Measurements from ENCODE around the gene DPY30. TPM values are rescaled to one million over a fixed set of nuclear protein-coding genes. Genes with fewer than 3 reads are reported as not detected.
A peak's percentile ranks its signal among the peaks of the same experiment; 100 is the strongest.

Gene DPY30
- total and polyA plus RNA-seq, 2 of the 4 experiments (the other 2 are of a cell fraction), result 65.2 to 85.2 TPM

DNA sequence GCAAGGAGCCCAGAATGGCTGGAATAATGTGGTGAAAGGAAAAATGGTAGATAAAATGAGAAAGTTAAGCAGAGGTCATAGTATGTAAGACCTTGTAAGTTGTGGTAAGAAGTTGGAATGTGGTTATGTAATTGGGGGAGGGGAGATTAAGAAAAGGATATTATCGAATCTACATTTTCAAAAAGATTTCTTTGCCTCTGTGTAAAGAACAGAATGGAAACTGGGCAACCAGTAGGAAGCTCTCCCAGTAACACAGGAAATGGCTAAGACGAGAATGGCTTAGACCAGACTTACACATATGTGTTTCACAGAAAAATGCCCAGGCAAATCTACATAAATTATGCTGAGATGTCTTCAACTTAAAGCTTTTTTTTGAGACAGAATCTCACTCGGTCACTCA lies 42.0 kb downstream of the DPY30 start:
- no peak overlapping the region for H2BK20ac ChIP-seq (ENCODE audit: low read depth, low read length)
- no peak overlapping the region for H3K9ac ChIP-seq (ENCODE audit: low read depth, low read length)
- intact Hi-C loops (cut with micrococcal nuclease) (no loop called here), in situ Hi-C loops (cut with MboI; ENCODE audit: low sequenced_read_pairs) (no loop called here), dilution Hi-C loops (cut with HindIII; ENCODE audit: low sequenced_read_pairs, unreplicated experiment) (no loop called here)
- no peak overlapping the region for H3K56ac ChIP-seq (ENCODE audit: extremely low read depth, insufficient read depth, low read length)
- H3K4me2 ChIP-seq (ENCODE audit: low read depth, low read length), result no peak overlapping the region
- peak; percentile 60 for ATAC-seq (ENCODE audit: low read depth)
- no peaks in the 10 kb centered on the region for H3K36me3 ChIP-seq (ENCODE audit: control insufficient read depth, insufficient read depth, low read length)
- H3K4ac ChIP-seq (ENCODE audit: low read depth, low read length), result no peak overlapping the region
- H3K4me1 ChIP-seq (ENCODE audit: control insufficient read depth, insufficient read depth, low read length), result no peaks in the 10 kb centered on the region
- ChIA-PET POLR2A (ENCODE audit: unreplicated experiment) (no interaction called here), CTCF (interaction anchor here (0.6 to 0.9 kb wide), 2 partner anchors 11 to 70 kb away, joined by 3 to 4 read pairs; no protein-coding TSS in a partner anchor)
- WGBS, 2 experiments (ENCODE audit: extremely low coverage in 2 of 2, insufficient read length in 1 of 2), result no CpG with 5 or more reads among the region's 3 CpGs
- TF ChIP-seq MAFK (IDR thresholded peaks at IDR 0.05; ENCODE audit: low read depth, low read length) (no peak), RFX5 (IDR thresholded peaks at IDR 0.05; ENCODE audit: low read depth, low read length) (no peak), MXI1 (IDR thresholded peaks at IDR 0.05; ENCODE audit: borderline replicate concordance, low read depth, low read length) (no peak), BHLHE40 (IDR thresholded peaks at IDR 0.05; ENCODE audit: low read depth, low read length) (no peak), SMC3 (IDR thresholded peaks at IDR 0.05; ENCODE audit: low read depth, low read length) (no peak), FOS (IDR thresholded peaks at IDR 0.05; ENCODE audit: low read depth, low read length) (no peak), POLR2A (IDR thresholded peaks at IDR 0.05; ENCODE audit: low read depth, low read length) (no peak), CEBPB (IDR thresholded peaks at IDR 0.05; ENCODE audit: low read depth, low read length) (no peak), NFE2L2 (IDR thresholded peaks at IDR 0.05; ENCODE audit: low read depth, low read length) (no peak), CHD1 (IDR thresholded peaks at IDR 0.05; ENCODE audit: low read depth, low read length) (no peak), RAD21 (IDR thresholded peaks at IDR 0.05; ENCODE audit: low read length) (no peak), MAZ (IDR thresholded peaks at IDR 0.05; ENCODE audit: borderline replicate concordance, low read depth, low read length) (no peak), USF2 (IDR thresholded peaks at IDR 0.05; ENCODE audit: low read depth, low read length) (no peak), RCOR1 (IDR thresholded peaks at IDR 0.05; ENCODE audit: insufficient replicate concordance, low read length) (no peak)
- TF ChIP-seq, protein P1, sequence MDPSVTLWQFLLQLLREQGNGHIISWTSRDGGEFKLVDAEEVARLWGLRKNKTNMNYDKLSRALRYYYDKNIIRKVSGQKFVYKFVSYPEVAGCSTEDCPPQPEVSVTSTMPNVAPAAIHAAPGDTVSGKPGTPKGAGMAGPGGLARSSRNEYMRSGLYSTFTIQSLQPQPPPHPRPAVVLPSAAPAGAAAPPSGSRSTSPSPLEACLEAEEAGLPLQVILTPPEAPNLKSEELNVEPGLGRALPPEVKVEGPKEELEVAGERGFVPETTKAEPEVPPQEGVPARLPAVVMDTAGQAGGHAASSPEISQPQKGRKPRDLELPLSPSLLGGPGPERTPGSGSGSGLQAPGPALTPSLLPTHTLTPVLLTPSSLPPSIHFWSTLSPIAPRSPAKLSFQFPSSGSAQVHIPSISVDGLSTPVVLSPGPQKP (IDR thresholded peaks at IDR 0.05; ENCODE audit: borderline replicate concordance, low read depth, low read length), result no peak
- TF ChIP-seq, protein P2, sequence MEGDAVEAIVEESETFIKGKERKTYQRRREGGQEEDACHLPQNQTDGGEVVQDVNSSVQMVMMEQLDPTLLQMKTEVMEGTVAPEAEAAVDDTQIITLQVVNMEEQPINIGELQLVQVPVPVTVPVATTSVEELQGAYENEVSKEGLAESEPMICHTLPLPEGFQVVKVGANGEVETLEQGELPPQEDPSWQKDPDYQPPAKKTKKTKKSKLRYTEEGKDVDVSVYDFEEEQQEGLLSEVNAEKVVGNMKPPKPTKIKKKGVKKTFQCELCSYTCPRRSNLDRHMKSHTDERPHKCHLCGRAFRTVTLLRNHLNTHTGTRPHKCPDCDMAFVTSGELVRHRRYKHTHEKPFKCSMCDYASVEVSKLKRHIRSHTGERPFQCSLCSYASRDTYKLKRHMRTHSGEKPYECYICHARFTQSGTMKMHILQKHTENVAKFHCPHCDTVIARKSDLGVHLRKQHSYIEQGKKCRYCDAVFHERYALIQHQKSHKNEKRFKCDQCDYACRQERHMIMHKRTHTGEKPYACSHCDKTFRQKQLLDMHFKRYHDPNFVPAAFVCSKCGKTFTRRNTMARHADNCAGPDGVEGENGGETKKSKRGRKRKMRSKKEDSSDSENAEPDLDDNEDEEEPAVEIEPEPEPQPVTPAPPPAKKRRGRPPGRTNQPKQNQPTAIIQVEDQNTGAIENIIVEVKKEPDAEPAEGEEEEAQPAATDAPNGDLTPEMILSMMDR (conservative IDR thresholded peaks at IDR 0.05; ENCODE audit: low read depth, low read length), result no peak
- H2AK5ac ChIP-seq (ENCODE audit: low read depth, low read length), result no peak overlapping the region
- H3K23ac ChIP-seq (ENCODE audit: low read depth, low read length), result no peak overlapping the region
- H3K27ac ChIP-seq (ENCODE audit: insufficient read depth, low read length), result no peak overlapping the region
- H3K4me3 ChIP-seq (ENCODE audit: insufficient read depth, low read depth, low read length), result no peak overlapping the region
- H3K27me3 ChIP-seq (ENCODE audit: control insufficient read depth, insufficient read depth, low read length), result no peaks in the 10 kb centered on the region
- no peak overlapping the region for H3K18ac ChIP-seq (ENCODE audit: low read depth, low read length)
- BruUV-seq (replicated peaks), result no TSS peak
- no peak overlapping the region for H4K91ac ChIP-seq (ENCODE audit: insufficient read depth, low read depth, low read length)
- H2AK9ac ChIP-seq (replicated peaks; ENCODE audit: low read depth, low read length, poor library complexity), result no peak overlapping the region
- H2BK120ac ChIP-seq (ENCODE audit: low read depth, low read length), result no peak overlapping the region
- H2AFZ ChIP-seq (replicated peaks; ENCODE audit: low read length, poor library complexity), result no peak overlapping the region
- peaks cover 37% of the 10 kb centered on the region for H4K20me1 ChIP-seq (ENCODE audit: insufficient read depth, low read length)
- no peak overlapping the region for H3K14ac ChIP-seq (replicated peaks; ENCODE audit: low read depth, low read length)
- peaks cover 16 to 43% of the 10 kb centered on the region in 2 experiments for H3K79me1 ChIP-seq (ENCODE audit: low read depth in 1 of 2, low read length in 2 of 2)
- no peak overlapping the region for H4K8ac ChIP-seq (ENCODE audit: low read depth in 2 of 2, low read length in 2 of 2)
- H2BK15ac ChIP-seq (ENCODE audit: low read depth, low read length), result no peak overlapping the region
- H3K9me1 ChIP-seq (ENCODE audit: insufficient read depth, low read length), result peaks cover 3% of the 10 kb centered on the region; the same call in 1 of the 2 replicates
- no peaks in the 10 kb centered on the region for H3K9me3 ChIP-seq (ENCODE audit: control insufficient read depth, insufficient read depth, low read length)
- no peak for DNase-seq
- no peak overlapping the region for H2BK5ac ChIP-seq (ENCODE audit: low read depth, low read length, poor library complexity, severe bottlenecking)
- H4K5ac ChIP-seq (ENCODE audit: low read depth, low read length), result no peak overlapping the region
